H54 (cell line): ENCODE measurements around the gene CNTFR.

ENCODE experiments used
- DNase-seq: peaks from one replicate; pipeline ENCODE4 v3.0.0; 2011; ENCODE audit warnings: low spot score, mixed read lengths; ENCODE audit not compliant: insufficient read length
- FAIRE-seq: peaks from 3 replicates; lab custom pipeline; 2011; peaks lifted over from hg19 to GRCh38; lab: Jason Lieb, UNC
- POLR2A ChIP-seq: IDR thresholded peaks from 2 replicates; pipeline ENCODE4 v1.6.1; 2011; ENCODE audit warnings: low read depth, mild to moderate bottlenecking, low read length

The CNTFR gene

DNA sequence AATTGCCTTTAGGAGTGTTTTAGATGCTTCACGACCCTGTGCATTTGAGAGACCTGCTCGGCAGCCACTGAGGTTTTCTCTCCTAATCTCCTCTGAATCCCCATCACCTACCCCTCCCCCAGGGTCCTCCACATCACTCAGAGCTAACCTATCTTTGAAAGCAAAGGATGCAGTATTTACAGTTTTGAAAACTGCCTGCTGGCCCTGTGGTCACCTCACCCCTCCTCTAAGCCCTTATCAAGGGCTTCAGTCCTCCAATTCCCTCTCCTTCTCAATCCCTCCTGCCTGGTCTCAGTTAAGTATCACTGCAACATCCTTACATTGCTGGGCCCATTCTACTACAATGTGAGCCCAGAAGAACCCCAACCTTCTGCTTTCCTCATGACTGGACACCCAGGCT is 17.8 kb upstream of the CNTFR start:
- no peak for DNase-seq
- no peak for FAIRE-seq
- TF ChIP-seq POLR2A = no peak

DNA sequence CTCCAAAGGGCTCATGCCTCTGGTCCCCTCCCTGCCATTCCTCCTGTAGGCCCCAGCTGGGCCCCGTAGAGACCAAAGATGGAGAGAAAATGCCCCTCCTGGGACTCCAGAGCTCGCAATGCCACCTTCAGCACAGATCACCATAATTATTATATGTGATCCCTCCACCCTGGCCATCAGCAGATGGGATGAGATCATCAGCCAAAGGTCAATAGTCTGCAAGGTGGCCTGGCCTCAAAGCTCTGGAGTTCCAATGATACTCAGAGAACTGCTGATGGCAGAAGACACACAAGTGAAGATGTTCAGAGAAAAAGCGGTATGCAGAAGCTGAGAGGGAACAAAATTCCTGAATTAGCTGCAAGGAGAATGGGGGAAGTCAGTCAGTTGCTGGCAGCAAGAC is 17.4 kb upstream of the CNTFR start:
- TF ChIP-seq POLR2A = no peak
- FAIRE-seq (no peak), DNase-seq (no peak)

DNA sequence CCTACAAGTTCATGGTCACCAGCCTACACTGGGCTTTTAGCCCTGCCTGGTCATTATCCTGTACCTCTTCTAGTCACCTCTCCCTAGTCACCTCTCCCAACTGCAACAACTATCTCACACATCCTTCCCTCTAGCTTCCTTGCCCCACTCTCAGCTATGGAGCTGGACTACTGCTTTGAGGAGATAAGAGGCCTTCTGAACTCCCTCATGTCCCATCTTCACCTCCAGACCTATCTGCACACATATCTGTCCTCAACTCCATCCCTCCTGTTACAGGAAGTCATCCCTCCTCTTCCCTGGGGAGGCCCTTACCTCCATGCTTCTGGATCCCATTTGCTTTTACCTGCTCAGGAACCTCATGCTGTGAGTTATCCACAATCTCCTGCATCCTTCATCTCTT is 16.7 kb upstream of the CNTFR start:
- no peak for TF ChIP-seq POLR2A
- FAIRE-seq (no peak), DNase-seq (no peak)

DNA sequence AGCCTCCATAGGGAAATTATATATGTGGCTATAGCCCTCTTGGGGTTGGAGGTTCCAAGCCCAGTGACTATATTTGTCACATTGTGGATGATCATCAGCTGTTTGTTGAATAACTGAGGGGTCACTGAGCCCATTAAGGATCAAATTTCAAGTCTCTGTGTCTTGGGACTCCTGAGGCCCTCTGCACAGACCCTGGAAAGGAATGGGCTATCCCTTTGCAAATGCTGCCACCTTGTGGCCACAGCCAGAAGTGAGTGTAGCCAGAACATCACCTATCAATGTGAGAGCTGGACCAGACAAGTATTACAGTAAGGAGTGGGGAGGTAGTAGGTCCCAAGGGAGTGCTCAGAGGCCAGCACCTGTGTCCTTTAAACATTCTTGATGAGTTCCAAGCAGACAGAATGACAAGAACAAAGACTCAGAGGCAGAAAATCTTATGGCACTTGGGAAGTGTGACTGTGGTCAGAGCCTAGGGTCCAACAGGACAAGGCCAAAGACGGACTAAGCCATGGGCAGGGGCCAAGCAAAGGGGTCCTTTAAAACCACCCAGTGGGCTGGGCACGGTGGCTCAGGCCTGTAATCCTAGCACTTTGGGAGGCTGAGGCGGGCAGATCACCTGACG is 14.2 kb upstream of the CNTFR start:
- no peak for FAIRE-seq
- no peak for TF ChIP-seq POLR2A
- DNase-seq = peak; percentile 75

- no peak for DNase-seq
- no peak for FAIRE-seq
- no peak for TF ChIP-seq POLR2A
These were observed 12.5 kb upstream of the CNTFR start for GRCh38 chr9:34601937-34602573.

- FAIRE-seq = no peak
These were observed 11.4 kb upstream of the CNTFR start for GRCh38 chr9:34600908-34601307.

GRCh38 chr9:34599546-34599945 is 10.0 kb upstream of the CNTFR start:
- FAIRE-seq = no peak
- no peak for DNase-seq
- TF ChIP-seq POLR2A = no peak

More at GRCh38 chr9:34600908-34601307, 11.4 kb upstream of the CNTFR start:
- DNase-seq = no peak
- TF ChIP-seq POLR2A = no peak

- no peak for TF ChIP-seq POLR2A
- DNase-seq = no peak
- no peak for FAIRE-seq
These were observed 4.7 kb upstream of the CNTFR start for GRCh38 chr9:34594177-34594576.

DNA sequence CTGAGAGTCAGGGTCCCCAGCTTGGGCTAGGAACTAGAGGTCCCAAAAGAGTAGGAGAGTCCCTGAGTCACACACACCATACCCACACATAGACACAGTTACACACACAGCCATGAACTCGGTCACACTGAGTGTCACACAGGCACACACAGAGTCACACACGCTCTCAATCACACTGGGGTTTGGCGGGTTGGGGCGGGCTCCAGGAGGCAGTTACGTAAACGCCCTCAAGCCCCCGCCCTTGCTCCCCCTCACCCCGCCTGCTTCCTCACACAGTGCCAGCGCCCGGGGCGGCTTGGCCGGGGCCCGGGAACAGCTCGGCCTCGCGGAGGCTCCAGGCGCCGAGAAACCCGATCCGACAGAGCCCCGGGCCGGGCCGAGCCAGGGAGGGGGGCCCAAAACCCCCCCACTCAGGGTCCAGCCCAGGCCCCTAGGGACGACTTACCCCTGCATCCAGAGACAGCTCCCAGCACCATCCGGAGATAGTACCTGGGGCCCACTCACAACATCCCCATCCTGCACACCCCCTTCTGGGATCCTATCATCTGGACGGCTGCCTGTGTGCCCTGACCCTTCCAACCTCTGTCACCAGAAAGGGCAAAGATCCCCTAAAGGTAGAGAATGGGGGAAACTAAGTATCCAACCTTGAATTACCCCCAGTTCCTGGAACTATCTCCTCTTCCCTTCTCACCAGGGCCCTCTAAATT is 3.5 kb upstream of the CNTFR start:
- no peak for FAIRE-seq
- DNase-seq = no peak
- no peak for TF ChIP-seq POLR2A

DNA sequence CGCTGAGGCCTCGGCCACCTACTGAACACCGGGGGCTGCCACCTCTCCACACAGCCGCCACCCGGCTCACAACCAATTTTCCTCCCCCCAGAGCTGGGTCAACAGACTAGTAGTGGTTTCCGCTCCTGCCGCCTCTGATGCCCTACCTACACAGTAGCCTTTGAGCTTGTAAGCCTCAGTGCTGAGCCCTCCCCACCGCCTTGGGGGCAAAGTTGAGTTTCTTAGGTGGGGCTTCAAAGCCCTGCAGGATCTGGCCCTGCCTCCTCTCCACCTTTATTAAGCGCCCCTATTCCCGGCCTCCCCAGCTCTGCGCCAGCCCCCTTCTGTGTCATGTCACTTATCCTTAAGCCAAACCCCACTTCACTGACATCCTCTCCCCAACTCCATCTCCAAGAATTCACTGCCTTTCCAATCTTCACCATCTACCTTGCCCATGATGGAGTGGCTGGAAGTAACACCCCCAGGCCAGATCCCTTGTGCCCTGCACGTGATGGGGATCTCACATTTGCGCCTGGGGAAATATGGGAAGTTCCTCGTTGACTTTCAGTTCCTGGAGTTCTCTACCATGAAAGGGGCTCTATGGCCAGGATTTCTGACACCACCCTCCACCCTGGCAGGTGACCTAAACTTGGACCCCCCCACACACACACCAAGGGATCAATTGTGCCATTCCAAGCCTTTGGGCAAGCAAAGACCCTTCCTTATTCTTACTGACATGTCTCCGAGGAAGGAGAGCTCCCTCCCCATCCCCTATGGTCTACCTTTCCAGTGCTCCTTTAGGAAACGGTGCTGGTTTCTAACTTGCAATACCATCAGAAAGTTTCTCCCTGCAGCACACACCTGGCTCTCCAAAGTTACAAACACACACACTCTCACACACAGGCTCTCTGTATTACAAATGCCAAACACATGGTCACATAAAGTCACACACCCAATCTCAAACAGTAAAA is 2.7 kb upstream of the CNTFR start:
- DNase-seq = no peak
- no peak for TF ChIP-seq POLR2A
- FAIRE-seq = no peak

DNA sequence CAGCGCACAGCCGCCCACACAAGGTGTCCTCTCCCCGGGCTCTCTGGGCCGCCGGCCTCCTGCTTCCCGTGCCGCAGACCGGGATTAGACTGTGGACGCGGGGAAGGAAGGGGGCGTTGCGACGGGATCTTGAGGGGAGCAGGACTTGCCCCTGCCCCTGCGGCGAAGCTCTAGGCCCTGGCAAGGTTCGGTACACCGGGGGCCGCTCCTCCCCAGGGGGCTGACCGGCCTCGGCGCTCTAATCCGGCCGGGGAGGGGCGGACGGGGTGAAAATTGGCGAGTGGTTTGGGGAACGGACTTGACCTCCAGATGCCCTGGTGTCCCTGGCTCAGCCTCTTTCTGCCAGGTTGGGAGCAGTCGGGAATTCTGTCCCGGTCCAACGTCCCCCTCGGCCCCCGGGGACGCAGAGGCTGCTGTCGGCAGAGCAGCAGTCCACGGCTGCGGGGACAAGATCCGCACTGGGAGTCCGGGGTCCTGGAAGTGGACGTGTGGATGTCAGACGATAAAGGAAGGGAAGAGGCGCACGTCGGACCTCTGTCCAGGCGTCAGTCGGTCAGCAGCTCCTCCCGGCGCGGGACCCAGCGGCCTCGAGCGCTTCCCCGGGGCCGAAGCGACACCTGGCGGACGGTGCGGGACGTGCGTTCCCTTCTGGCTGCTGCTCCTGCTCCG is 1.9 kb upstream of the CNTFR start:
- no peak for TF ChIP-seq POLR2A
- FAIRE-seq (no peak), DNase-seq (peak; percentile 87)

DNA sequence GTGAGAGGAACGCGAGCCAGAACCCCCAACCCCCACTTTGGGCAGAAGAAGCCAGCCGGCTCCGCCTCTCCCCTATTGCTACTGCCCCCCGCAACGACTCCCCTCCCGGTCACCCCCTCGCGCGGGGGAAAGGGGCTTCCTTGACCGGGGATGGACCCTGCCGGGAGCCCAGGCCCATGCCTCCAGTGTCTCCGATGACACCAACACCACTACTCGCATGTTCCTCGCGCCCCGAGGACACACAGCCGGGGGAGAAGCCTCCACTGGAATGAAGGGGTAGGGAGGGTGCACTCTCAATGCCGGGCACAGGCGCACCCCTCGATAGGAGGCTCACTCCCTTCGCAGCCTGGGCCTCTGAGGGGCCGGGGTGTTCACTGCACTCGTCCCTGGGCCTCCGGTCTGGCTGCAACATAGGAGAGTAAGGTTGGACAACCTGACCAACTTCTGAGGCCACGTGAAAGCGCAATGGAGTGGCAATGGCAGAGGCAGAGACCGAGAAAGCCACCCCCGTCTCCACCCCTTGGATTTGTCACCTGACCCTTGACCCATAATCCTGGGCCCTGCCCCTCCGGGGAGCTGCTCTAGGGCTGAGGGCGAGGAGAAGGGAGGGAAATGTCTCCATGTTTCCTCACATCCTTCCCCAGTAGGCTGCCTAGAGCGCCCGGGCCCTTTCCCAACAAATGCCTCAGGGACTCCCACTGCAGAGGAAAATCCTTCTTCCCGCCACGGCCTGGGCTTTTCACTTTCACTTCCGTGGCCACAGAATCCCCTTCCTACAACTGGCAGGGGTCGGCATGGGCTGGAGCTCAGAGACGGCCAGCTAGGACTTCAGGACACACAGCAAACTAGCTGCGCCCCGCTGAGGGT is 1.1 kb upstream of the CNTFR start:
- no peak for TF ChIP-seq POLR2A
- DNase-seq (no peak), FAIRE-seq (no peak)
